Activated CD4-positive, alpha-beta T cell treated with anti-CD3 and anti-CD28 coated beads, Interleukin-2, amount 50 U/mL, for 4 hours (primary cell): ENCODE data around the gene OR5AU1.

Experiments used
- DNase-seq, 2 experiments: peaks; one replicate each; pipeline ENCODE4 v3.0.0-alpha.2; 2020

The OR5AU1 gene

GRCh38 chr14:21106176-21106497 lies 49.7 kb downstream of the OR5AU1 start:
- DNase-seq = no peak

- DNase-seq = no peak
Measured at GRCh38 chr14:21105095-21105494, 50.8 kb downstream of the OR5AU1 start.
